H1 (cell line): ENCODE measurements around the gene SLC25A39. TPM values are rescaled to one million over a fixed set of nuclear protein-coding genes. Genes with fewer than 3 reads are reported as not detected.

Source experiments
- CTCF ChIA-PET: fragments of 300-600 bp; sonication (Branson Sonifier 250); formaldehyde crosslinking; loops from one replicate; lab custom pipeline; 2021; ENCODE audit not compliant: partially characterized antibody; lab: Charles Lee
- POLR2A ChIA-PET: fragments of 300-600 bp; sonication (Branson Sonifier 250); formaldehyde crosslinking; loops from one replicate; lab custom pipeline; 2021; ENCODE audit warnings: inconsistent platforms; ENCODE audit not compliant: partially characterized antibody; lab: Charles Lee
- DNase-seq, 2 experiments: peaks; one replicate each; pipeline versions ENCODE4 v3.0.0 to v3.0.0-alpha.2; 2010 to 2022; ENCODE audit warnings: low spot score in 2 of 2, low read depth in 1 of 2, mixed read lengths in 1 of 2
- FAIRE-seq: peaks from 2 replicates; lab custom pipeline; 2011; peaks lifted over from hg19 to GRCh38; lab: Jason Lieb, UNC
- H2AFZ ChIP-seq: 2 replicates; pipeline ENCODE4 v1.8.1; 2012; ENCODE audit warnings: low read length, inconsistent platforms
- H2AK5ac ChIP-seq: 2 replicates; pipeline ENCODE4 v1.6.1; 2013; ENCODE audit warnings: low read depth, low read length
- H2BK120ac ChIP-seq: replicated peaks from 2 replicates; pipeline ENCODE3; 2013; ENCODE audit warnings: low read depth, low read length, inconsistent platforms
- H2BK12ac ChIP-seq: 2 replicates; pipeline ENCODE4 v1.6.1; 2013; ENCODE audit warnings: low read depth, low read length
- H2BK15ac ChIP-seq: 2 replicates; pipeline ENCODE4 v1.6.1; 2013; ENCODE audit warnings: low read length
- H2BK20ac ChIP-seq: 2 replicates; pipeline ENCODE4 v1.6.1; 2013; ENCODE audit warnings: low read length
- H2BK5ac ChIP-seq: 2 replicates; pipeline ENCODE4 v1.6.1; 2013; ENCODE audit warnings: low read depth, low read length
- H3K14ac ChIP-seq: 2 replicates; pipeline ENCODE4 v1.6.1; 2013; ENCODE audit warnings: inconsistent platforms; ENCODE audit not compliant: insufficient read length
- H3K18ac ChIP-seq: 2 replicates; pipeline ENCODE4 v1.6.1; 2013; ENCODE audit warnings: low read length; ENCODE audit errors: extremely low read depth
- H3K23ac ChIP-seq: 2 replicates; pipeline ENCODE4 v1.6.1; 2013; ENCODE audit warnings: inconsistent platforms; ENCODE audit not compliant: insufficient read length
- H3K23me2 ChIP-seq: 2 replicates; pipeline ENCODE4 v1.6.1; 2013; ENCODE audit warnings: low read depth, low read length
- H3K27ac ChIP-seq: 2 replicates; pipeline ENCODE4 v1.6.1; 2011; ENCODE audit warnings: low read depth, low read length, inconsistent platforms
- H3K27me3 ChIP-seq, 4 experiments: replicated peaks in 1 of 4; 1 replicate in 1 of 4; 2 replicates in 3 of 4; pipeline versions ENCODE4 v1.6.1 to v1.8.1; 2011 to 2013; ENCODE audit warnings: low read length in 3 of 4, mild to moderate bottlenecking in 3 of 4, inconsistent platforms in 2 of 4, mixed read lengths in 2 of 4, moderate library complexity in 1 of 4; ENCODE audit not compliant: control insufficient read depth in 3 of 4, insufficient read depth in 3 of 4; ENCODE audit errors: extremely low read depth in 1 of 4
- H3K36me3 ChIP-seq, 4 experiments: 2 replicates each; pipeline versions ENCODE4 v1.6.1 to v1.8.1; 2011 to 2013; ENCODE audit warnings: mild to moderate bottlenecking in 4 of 4, low read length in 3 of 4, moderate library complexity in 2 of 4, control low read depth in 1 of 4, inconsistent platforms in 1 of 4; ENCODE audit not compliant: insufficient read depth in 4 of 4, control insufficient read depth in 2 of 4
- H3K4ac ChIP-seq: replicated peaks from 2 replicates; pipeline ENCODE3; 2013; ENCODE audit warnings: low read length, low read depth, mixed read lengths, inconsistent platforms; ENCODE audit not compliant: insufficient read length
- H3K4me1 ChIP-seq, 4 experiments: replicated peaks in 1 of 4; 1 replicate in 1 of 4; 2 replicates in 3 of 4; pipeline versions ENCODE4 v1.6.1 to v1.8.1; 2011 to 2013; ENCODE audit warnings: low read length in 3 of 4, inconsistent platforms in 2 of 4, mixed read lengths in 1 of 4; ENCODE audit not compliant: insufficient read depth in 4 of 4, control insufficient read depth in 3 of 4
- H3K4me2 ChIP-seq, 2 experiments: 2 replicates each; pipeline versions ENCODE4 v1.6.1 to v1.8.1; 2011 to 2013; ENCODE audit warnings: low read depth in 2 of 2, low read length in 2 of 2, control low read depth in 1 of 2, inconsistent platforms in 1 of 2, mild to moderate bottlenecking in 1 of 2; ENCODE audit not compliant: insufficient read depth in 1 of 2
- H3K4me3 ChIP-seq, 4 experiments: fragments of 200-600, 300-600 bp in 1 of 4; sonication (generic), shearing (Covaris generic), sonication (Bioruptor Twin) in 1 of 4; 2 replicates each; pipeline versions ENCODE4 v1.5.1 to v1.8.1; 2011 to 2016; ENCODE audit warnings: low read length in 4 of 4, low read depth in 3 of 4, control low read depth in 2 of 4, inconsistent platforms in 2 of 4, mild to moderate bottlenecking in 2 of 4, mixed read lengths in 1 of 4, moderate library complexity in 1 of 4; ENCODE audit not compliant: insufficient read depth in 2 of 4; ENCODE audit errors: extremely low read depth in 1 of 4
- H3K56ac ChIP-seq: replicated peaks from 2 replicates; pipeline ENCODE3; 2013; ENCODE audit warnings: low read depth, mild to moderate bottlenecking, mixed read lengths, low read length, inconsistent platforms; ENCODE audit not compliant: insufficient read length
- H3K79me1 ChIP-seq: 2 replicates; pipeline ENCODE4 v1.6.1; 2013; ENCODE audit warnings: low read depth, low read length, control low read depth
- H3K79me2 ChIP-seq, 2 experiments: 2 replicates each; pipeline versions ENCODE4 v1.6.1 to v1.8.1; 2012 to 2013; ENCODE audit warnings: low read length in 2 of 2, mild to moderate bottlenecking in 2 of 2, inconsistent platforms in 1 of 2; ENCODE audit not compliant: insufficient read depth in 2 of 2, control insufficient read depth in 1 of 2
- H3K9ac ChIP-seq, 4 experiments: replicated peaks in 1 of 4; 1 replicate in 1 of 4; 2 replicates in 3 of 4; pipeline versions ENCODE4 v1.6.1 to v1.8.1; 2011 to 2013; ENCODE audit warnings: low read depth in 3 of 4, low read length in 3 of 4, control low read depth in 2 of 4, mild to moderate bottlenecking in 2 of 4, moderate library complexity in 2 of 4, inconsistent platforms in 1 of 4; ENCODE audit errors: extremely low read depth in 1 of 4
- H3K9me3 ChIP-seq, 2 experiments: 2 replicates each; pipeline versions ENCODE4 v1.6.1 to v1.8.1; 2012 to 2013; ENCODE audit warnings: mild to moderate bottlenecking in 2 of 2, moderate library complexity in 2 of 2, control low read depth in 1 of 2, inconsistent platforms in 1 of 2, low read depth in 1 of 2, low read length in 1 of 2, mixed read lengths in 1 of 2; ENCODE audit not compliant: insufficient read depth in 2 of 2
- H4K20me1 ChIP-seq, 2 experiments: replicated peaks in 1 of 2; 2 replicates each; pipeline versions ENCODE3 to v1.8.1; 2011 to 2013; ENCODE audit warnings: inconsistent platforms in 2 of 2, low read length in 2 of 2, mild to moderate bottlenecking in 1 of 2; ENCODE audit not compliant: insufficient read depth in 2 of 2, control insufficient read depth in 1 of 2
- H4K5ac ChIP-seq: 2 replicates; pipeline ENCODE4 v1.6.1; 2013; ENCODE audit warnings: low read length, low read depth, mixed read lengths, inconsistent platforms; ENCODE audit not compliant: insufficient read length
- H4K8ac ChIP-seq: 2 replicates; pipeline ENCODE4 v1.8.0; 2013; ENCODE audit warnings: mild to moderate bottlenecking, moderate library complexity, low read length, inconsistent platforms; ENCODE audit not compliant: insufficient read depth; ENCODE audit errors: extremely low read depth
- H4K91ac ChIP-seq: replicated peaks from 2 replicates; pipeline ENCODE3; 2013; ENCODE audit warnings: low read length, mixed read lengths, inconsistent platforms; ENCODE audit not compliant: insufficient read length
- CBX5 ChIP-seq: fragments of 300-800, 300-1000 bp; sonication (generic); IDR thresholded peaks from 2 replicates; pipeline ENCODE4 v1.7.1; 2016; ENCODE audit warnings: antibody characterized with exemption, low read length, low read depth
- CHD1 ChIP-seq: IDR thresholded peaks from 2 replicates; pipeline ENCODE4 v1.6.1; 2012; ENCODE audit warnings: low read depth, low read length, improper control_type of control experiment
- EGR1 ChIP-seq: IDR thresholded peaks from 2 replicates; pipeline ENCODE4 v1.6.1; 2011; ENCODE audit warnings: low read depth, low read length, borderline replicate concordance
- EZH2 ChIP-seq: fragments of 200-600 bp; sonication (generic); IDR thresholded peaks from 2 replicates; pipeline ENCODE4 v1.7.1; 2012; ENCODE audit warnings: low read depth, mild to moderate bottlenecking, moderate library complexity, low read length, inconsistent platforms; ENCODE audit not compliant: severe bottlenecking
- GABPA ChIP-seq: IDR thresholded peaks from 2 replicates; pipeline ENCODE4 v1.6.1; 2011; ENCODE audit warnings: mild to moderate bottlenecking, low read length, moderate library complexity, borderline replicate concordance; ENCODE audit not compliant: insufficient read depth
- GTF2F1 ChIP-seq: IDR thresholded peaks from 2 replicates; pipeline ENCODE4 v1.6.1; 2012; ENCODE audit warnings: low read depth, low read length, improper control_type of control experiment, borderline replicate concordance
- RAD21 ChIP-seq, 2 experiments: IDR thresholded peaks in 1 of 2; conservative IDR thresholded peaks in 1 of 2; 2 replicates each; pipeline ENCODE4 v1.6.1; 2011; ENCODE audit warnings: low read depth in 2 of 2, low read length in 2 of 2, improper control_type of control experiment in 1 of 2, inconsistent platforms in 1 of 2, mild to moderate bottlenecking in 1 of 2, moderate library complexity in 1 of 2
- RNF2 ChIP-seq: fragments of 200-900, 300-1000 bp; sonication (generic); IDR thresholded peaks from 2 replicates; pipeline ENCODE4 v1.7.1; 2016; ENCODE audit warnings: borderline replicate concordance, low read depth, mild to moderate bottlenecking, antibody characterized with exemption, low read length; ENCODE audit not compliant: poor library complexity, severe bottlenecking; ENCODE audit errors: missing control alignments
- RXRA ChIP-seq: IDR thresholded peaks from 2 replicates; pipeline ENCODE4 v1.6.1; 2011; ENCODE audit warnings: low read depth, mild to moderate bottlenecking, low read length, moderate library complexity; ENCODE audit not compliant: insufficient read depth
- SAP30 ChIP-seq: fragments of 300-600 bp; sonication (generic); IDR thresholded peaks from 2 replicates; pipeline ENCODE4 v1.7.1; 2012; ENCODE audit warnings: low read length, moderate library complexity, mild to moderate bottlenecking, inconsistent platforms; ENCODE audit not compliant: insufficient read depth, insufficient replicate concordance
- SRF ChIP-seq: IDR thresholded peaks from 2 replicates; pipeline ENCODE4 v1.6.1; 2011; ENCODE audit warnings: mild to moderate bottlenecking, low read depth, low read length, moderate library complexity
- YY1 ChIP-seq: IDR thresholded peaks from 2 replicates; pipeline ENCODE4 v1.6.1; 2011; ENCODE audit warnings: low read depth, mild to moderate bottlenecking, low read length
- WGBS, 2 experiments: shearing (Covaris generic) in 1 of 2; methylation state at CpG; one replicate each; pipeline versions ENCODE4 v1.1.6 to v1.1.7; 2013 to 2015; ENCODE audit warnings: low lambda C conversion rate in 2 of 2, mixed read lengths in 2 of 2, inconsistent platforms in 1 of 2, low coverage in 1 of 2, missing lambda C conversion rate in 1 of 2; ENCODE audit not compliant: insufficient replicate concordance in 2 of 2, insufficient coverage in 1 of 2, insufficient read length in 1 of 2; ENCODE audit errors: extremely low coverage in 1 of 2, missing lambda C conversion rate in 1 of 2; 5-methylcytosine and 5-hydroxymethylcytosine counted together
- polyA plus RNA-seq, 7 experiments: library from polyadenylated mRNA; depleted of rRNA in 3 of 7; stranded (reverse) in 5 of 7; unstranded in 2 of 7; fragments of >200 nt in 5 of 7; fragments of 200-250 nt in 2 of 7; gene quantifications; 1 replicate in 5 of 7; 2 replicates in 1 of 7; 4 replicates in 1 of 7; pipeline versions ENCODE4 v1.2.1 to v1.2.3, GENCODE V29; 2011 to 2013; ENCODE audit warnings: missing spikeins in 2 of 7, mixed read lengths in 2 of 7
- total RNA-seq: library from RNA; stranded (reverse); fragmentation: NEBNext Ultra II Directional; extraction: Animal tissue kit (Norgen Biotek cat#: 25700); gene quantifications from 2 replicates; pipeline ENCODE4 v1.2.1, GENCODE V29; 2021

The SLC25A39 gene
- total and polyA plus RNA-seq, 2 of the 8 experiments (the other 6 are each of a cell fraction or from before 2014, with no cell fraction given), result 200 to 291 TPM

- Histone ChIP-seq H3K4me3 (no peak overlapping the region), H4K8ac (no peak overlapping the region), H3K14ac (no peak overlapping the region), H2AFZ (no peak overlapping the region), H3K23me2 (peaks cover 20% of the 10 kb centered on the region), H3K56ac (no peak overlapping the region), H4K20me1 (peaks cover 3 to 22% of the 10 kb centered on the region in 2 experiments), H2BK5ac (no peak overlapping the region), H3K4me1 (peaks cover 0 to 18% (median 13%) of the 10 kb centered on the region in 4 experiments; a peak in 6 of 7 replicates), H3K9ac (no peak overlapping the region), H2BK20ac (no peak overlapping the region), H3K4ac (no peak overlapping the region), H2AK5ac (no peak overlapping the region), H3K18ac (no peak overlapping the region), H2BK12ac (no peak overlapping the region), H2BK120ac (no peak overlapping the region), H4K5ac (no peak overlapping the region), H3K36me3 (peaks cover 7 to 30% (median 22%) of the 10 kb centered on the region in 4 experiments; a peak in 7 of 8 replicates), H3K9me3 (no peaks in the 10 kb centered on the region), H2BK15ac (no peak overlapping the region), H3K79me2 (peaks cover 3 to 13% of the 10 kb centered on the region in 2 experiments; a peak in 3 of 4 replicates), H3K79me1 (peaks cover 11% of the 10 kb centered on the region), H4K91ac (no peak overlapping the region), H3K27me3 (peaks cover 0 to 7% (median 5%) of the 10 kb centered on the region in 4 experiments; a peak in 4 of 7 replicates), H3K27ac (no peak overlapping the region), H3K4me2 (no peak overlapping the region), H3K23ac (no peak overlapping the region)
- DNase-seq (no peak), FAIRE-seq (no peak)
- POLR2A ChIA-PET, result interaction anchor here (1.1 to 14.6 kb wide), 8 partner anchors 11 to 116 kb away, joined by 3 to 135 read pairs (median 3); partner anchors contain the start of genes RUNDC3A and UBTF
- CTCF ChIA-PET, result interaction anchor here (0.6 to 5.9 kb wide), 10 partner anchors 10 to 247 kb away, joined by 3 to 26 read pairs (median 5); partner anchors contain the start of gene RUNDC3A
- 96% methylated on average over 15 of the region's 18 CpGs; no CpG with 5 or more reads in 1 of the 2 experiments for WGBS, 2 experiments
- no peak for TF ChIP-seq RNF2
- no peak for TF ChIP-seq SAP30
- TF ChIP-seq SRF, result no peak
- no peak for TF ChIP-seq YY1
- TF ChIP-seq EGR1, result no peak
- TF ChIP-seq RXRA, result no peak
- no peak for TF ChIP-seq CHD1
- no peak for TF ChIP-seq GABPA
- TF ChIP-seq EZH2, result no peak
- no peak for TF ChIP-seq GTF2F1
- TF ChIP-seq RAD21 (IDR thresholded peaks at IDR 0.05 in 1 of 2, conservative IDR thresholded peaks at IDR 0.05 in 1 of 2; ENCODE audit: low read depth in 2 of 2, low read length in 2 of 2), result no peak
- no peak for TF ChIP-seq CBX5
Observed at GRCh38 chr17:44320066-44320465, 4.6 kb downstream of the SLC25A39 start.
